ENCODE measurements around the gene UFD1. TPM values are rescaled to one million over a fixed set of nuclear protein-coding genes. Genes with fewer than 3 reads are reported as not detected.

The UFD1 gene
- total RNA-seq, 1 donor from 2014 or later, result 41.8 TPM

- no peak for DNase-seq
- Histone ChIP-seq H3K27me3 (ENCODE audit: low read depth) (no peaks in the 10 kb centered on the region), H3K36me3 (peaks cover 91% of the 10 kb centered on the region), H3K9me3 (replicated peaks) (no peaks in the 10 kb centered on the region), H3K4me3 (no peak overlapping the region), H3K4me1 (peaks cover 12% of the 10 kb centered on the region), H3K27ac (replicated peaks) (no peak overlapping the region)
- TF ChIP-seq CTCF (IDR thresholded peaks at IDR 0.05; ENCODE audit: borderline replicate concordance), result no peak
- intact Hi-C loops (cut with micrococcal nuclease), result no loop called here
Observed at GRCh38 chr22:19471572-19471971, 7.4 kb downstream of the UFD1 start.

DNA sequence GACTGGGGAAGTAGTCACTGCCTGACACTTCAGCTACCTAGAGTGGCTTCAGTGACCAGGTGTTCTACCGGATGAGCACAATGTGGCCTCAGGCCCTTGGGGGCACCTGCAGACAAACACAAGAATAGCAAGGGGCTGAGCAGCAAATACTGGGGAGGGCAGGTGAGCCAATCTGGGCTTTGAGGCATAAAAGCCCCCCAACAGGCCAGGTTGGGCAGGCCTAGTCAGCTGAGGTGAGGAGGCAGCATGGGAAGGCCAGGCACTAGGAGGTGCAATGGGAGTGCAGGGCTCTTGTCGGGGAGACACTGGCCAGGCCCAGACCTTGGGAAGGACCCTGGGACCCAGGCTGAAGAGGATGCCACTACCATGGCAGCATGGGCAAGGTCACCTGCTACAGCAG is 9.0 kb downstream of the UFD1 start:
- Histone ChIP-seq H3K27me3 (ENCODE audit: low read depth) (no peaks in the 10 kb centered on the region), H3K36me3 (peaks cover 100% of the 10 kb centered on the region), H3K4me1 (no peaks in the 10 kb centered on the region), H3K27ac (replicated peaks) (no peak overlapping the region), H3K4me3 (no peak overlapping the region), H3K9me3 (replicated peaks) (no peaks in the 10 kb centered on the region)
- no peak for TF ChIP-seq CTCF (IDR thresholded peaks at IDR 0.05; ENCODE audit: borderline replicate concordance)
- intact Hi-C loops (cut with micrococcal nuclease), result no loop called here
- DNase-seq, result no peak

DNA sequence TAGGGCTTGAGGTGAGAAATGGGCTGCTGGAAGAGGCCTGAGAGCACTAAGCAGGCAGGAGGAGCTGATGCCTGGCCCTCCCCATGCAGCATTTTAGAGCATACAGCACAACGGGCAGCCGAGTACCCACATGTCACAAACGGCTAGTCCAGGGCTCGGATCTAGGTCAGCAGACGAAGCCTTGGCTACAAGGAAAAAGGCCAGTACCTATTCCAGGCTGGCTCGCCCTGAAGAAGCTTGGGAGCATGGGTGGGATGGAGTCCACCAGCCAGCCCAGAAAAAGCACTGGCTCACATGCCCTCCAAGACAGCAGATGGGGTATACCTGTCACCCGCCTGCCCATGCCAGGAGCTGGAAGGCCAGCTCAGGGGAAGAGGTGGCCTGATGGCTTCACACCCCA is 9.6 kb downstream of the UFD1 start:
- intact Hi-C loops (cut with micrococcal nuclease), result no loop called here
- Histone ChIP-seq H3K4me1 (no peaks in the 10 kb centered on the region), H3K36me3 (peaks cover 100% of the 10 kb centered on the region), H3K9me3 (replicated peaks) (no peaks in the 10 kb centered on the region), H3K27me3 (ENCODE audit: low read depth) (no peaks in the 10 kb centered on the region), H3K4me3 (no peak overlapping the region), H3K27ac (replicated peaks) (no peak overlapping the region)
- no peak for DNase-seq
- no peak for TF ChIP-seq CTCF (IDR thresholded peaks at IDR 0.05; ENCODE audit: borderline replicate concordance)

- intact Hi-C loops (cut with micrococcal nuclease), result no loop called here
Observed at GRCh38 chr22:19467912-19468311, 11.1 kb downstream of the UFD1 start.

DNA sequence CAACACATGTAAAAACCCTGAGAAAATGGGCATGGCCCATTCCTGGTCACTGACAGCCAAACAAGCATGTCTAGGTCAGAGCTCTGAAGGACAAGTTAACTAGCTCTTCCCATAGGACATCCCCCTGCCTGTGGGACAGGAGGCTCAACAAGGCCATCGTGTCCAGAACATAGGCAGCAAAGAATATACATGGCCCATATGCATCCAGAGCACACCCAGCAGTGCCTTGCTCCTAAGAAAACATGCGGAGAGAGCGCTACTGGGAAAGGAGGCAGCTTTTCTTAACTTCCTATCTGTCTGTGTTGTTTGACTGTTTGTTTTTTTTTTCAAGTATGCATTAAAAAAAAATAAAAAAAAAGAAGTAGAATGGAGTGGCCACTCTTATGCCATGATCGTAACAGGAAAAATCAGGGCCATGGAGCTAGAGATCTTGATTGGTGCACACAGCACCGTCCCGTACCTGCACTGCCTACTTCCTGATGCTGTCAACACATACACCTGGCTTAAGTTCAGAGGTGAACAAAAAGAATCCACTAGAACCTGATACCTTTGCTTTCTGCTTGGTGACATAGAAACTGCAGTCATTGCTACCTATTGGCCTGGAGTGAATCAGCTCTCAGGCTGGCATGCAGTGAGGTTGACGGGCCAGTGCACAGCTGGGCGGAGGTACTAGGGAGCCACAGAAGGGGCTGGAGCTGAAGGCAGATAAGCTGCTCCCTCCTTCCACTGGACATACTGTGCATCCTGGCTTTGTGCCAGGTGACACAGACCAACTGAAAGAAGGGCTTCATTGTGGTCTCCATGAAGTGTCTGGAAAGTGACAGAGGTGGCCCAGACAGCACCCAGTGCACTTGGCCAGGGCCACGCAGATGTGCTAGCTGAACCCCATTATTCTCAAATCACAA is 11.9 kb downstream of the UFD1 start:
- H3K36me3 ChIP-seq, result peaks cover 94% of the 10 kb centered on the region
- H3K4me3 ChIP-seq, result no peak overlapping the region
- intact Hi-C loops (cut with micrococcal nuclease), result no loop called here
- no peaks in the 10 kb centered on the region for H3K4me1 ChIP-seq
- H3K27ac ChIP-seq (replicated peaks), result no peak overlapping the region
- DNase-seq, result no peak
- no peaks in the 10 kb centered on the region for H3K9me3 ChIP-seq (replicated peaks)
- H3K27me3 ChIP-seq (ENCODE audit: low read depth), result no peaks in the 10 kb centered on the region
- no peak for TF ChIP-seq CTCF (IDR thresholded peaks at IDR 0.05; ENCODE audit: borderline replicate concordance)

More at GRCh38 chr22:19467912-19468311, 11.1 kb downstream of the UFD1 start:
- DNase-seq, result no peak
- Histone ChIP-seq H3K27ac (replicated peaks) (no peak overlapping the region), H3K4me3 (no peak overlapping the region), H3K36me3 (peaks cover 100% of the 10 kb centered on the region), H3K4me1 (no peaks in the 10 kb centered on the region), H3K27me3 (ENCODE audit: low read depth) (no peaks in the 10 kb centered on the region), H3K9me3 (replicated peaks) (no peaks in the 10 kb centered on the region)
- TF ChIP-seq CTCF (IDR thresholded peaks at IDR 0.05; ENCODE audit: borderline replicate concordance), result no peak

All from left ventricle myocardium inferior (tissue), 1 donor.